Forelimb muscle (tissue), 1 donor: ENCODE data around the gene ERO1B. TPM values are rescaled to one million over a fixed set of nuclear protein-coding genes. Genes with fewer than 3 reads are reported as not detected.

ENCODE experiments used
- DNase-seq: peaks from one replicate; pipeline ENCODE4 v3.0.0-alpha.2; 2013; ENCODE audit warnings: low read depth
- polyA plus RNA-seq: library from polyadenylated mRNA; unstranded; fragments of 120-200 nt; gene quantifications from one replicate; pipeline ENCODE4 v1.2.1, GENCODE V29; 2013; ENCODE audit not compliant: insufficient read length

Gene ERO1B
- polyA plus RNA-seq, 1 donor: 3.0 TPM

DNA sequence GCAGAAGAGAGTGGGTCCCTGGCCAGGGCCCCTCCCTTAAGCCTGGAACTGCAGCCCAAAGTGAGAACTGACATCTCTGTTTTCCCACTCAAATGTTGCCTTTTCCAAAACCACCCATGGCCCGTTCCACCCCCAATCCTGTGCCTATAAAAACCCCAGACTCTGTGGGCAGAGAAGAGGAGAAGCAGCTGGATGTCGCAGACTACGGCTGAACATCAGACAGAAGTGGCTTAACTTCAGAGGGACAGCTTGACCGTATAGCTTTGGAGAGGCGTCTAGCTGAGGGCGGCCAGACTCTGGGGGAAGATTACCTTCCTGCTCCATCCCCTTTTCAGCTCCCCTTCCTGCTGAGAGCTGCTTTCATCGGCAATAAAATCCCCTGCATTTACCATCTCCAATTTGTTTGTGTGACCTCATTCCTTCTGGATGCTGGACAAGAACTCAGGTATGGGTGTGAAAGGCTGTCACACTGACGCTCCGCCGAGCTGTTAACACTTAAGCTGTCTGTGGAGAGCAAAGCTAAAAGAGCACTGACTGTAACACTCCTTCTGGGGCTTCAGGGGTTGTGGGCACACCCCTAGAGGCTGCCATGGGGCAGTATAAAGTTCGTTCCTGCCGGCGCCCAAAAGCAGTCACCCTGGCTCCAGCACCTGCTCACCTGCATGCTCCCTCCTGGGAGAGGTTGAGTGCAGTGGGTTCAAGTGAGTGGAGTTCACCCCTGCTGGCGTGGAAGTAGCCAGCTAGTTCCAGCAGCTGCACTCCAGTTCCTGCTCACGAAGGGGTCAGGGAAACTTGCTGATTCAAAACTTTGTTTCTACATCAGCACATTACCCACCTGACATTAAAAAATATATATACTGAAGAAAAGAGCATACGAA is 19.6 kb upstream of the ERO1B start:
- DNase-seq: no peak

DNA sequence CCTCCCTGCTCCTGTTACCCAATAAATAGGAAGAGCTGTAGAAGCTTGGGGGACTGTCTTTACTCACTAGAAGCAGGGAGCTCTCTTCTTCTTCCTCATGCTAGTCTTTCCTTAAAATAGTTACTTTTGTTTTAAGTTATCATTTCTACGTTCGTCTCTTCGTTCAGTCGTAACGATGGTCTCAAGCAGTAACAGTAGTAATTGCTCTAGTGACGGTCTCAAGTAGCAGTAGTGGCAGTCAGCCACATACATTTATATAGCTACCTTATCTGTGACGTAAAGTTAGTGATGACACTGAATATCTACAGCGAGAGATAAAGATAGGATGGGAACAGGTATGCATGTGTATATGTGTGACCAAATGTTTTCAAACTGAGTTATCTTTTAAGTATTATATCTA is 15.4 kb upstream of the ERO1B start:
- DNase-seq: no peak

DNA sequence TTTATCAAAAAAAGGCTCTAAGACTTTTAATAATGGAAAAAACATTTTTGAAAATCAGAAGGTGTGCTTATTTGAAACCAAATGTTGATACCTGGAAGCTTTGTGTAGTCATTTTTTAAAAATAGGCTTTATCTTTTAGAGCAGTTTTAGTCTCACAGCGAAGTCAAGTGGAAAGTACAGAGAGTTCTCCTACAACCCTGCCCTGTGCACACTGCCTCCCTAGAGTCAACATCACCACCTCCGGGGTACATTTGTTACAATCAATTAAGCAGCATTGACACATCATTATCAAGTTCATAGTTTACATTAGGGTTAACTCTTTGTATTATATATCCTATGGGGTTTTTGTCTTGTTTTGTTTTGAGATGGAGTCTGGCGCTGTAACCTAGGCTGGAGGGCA is 10.7 kb upstream of the ERO1B start:
- no peak for DNase-seq

DNA sequence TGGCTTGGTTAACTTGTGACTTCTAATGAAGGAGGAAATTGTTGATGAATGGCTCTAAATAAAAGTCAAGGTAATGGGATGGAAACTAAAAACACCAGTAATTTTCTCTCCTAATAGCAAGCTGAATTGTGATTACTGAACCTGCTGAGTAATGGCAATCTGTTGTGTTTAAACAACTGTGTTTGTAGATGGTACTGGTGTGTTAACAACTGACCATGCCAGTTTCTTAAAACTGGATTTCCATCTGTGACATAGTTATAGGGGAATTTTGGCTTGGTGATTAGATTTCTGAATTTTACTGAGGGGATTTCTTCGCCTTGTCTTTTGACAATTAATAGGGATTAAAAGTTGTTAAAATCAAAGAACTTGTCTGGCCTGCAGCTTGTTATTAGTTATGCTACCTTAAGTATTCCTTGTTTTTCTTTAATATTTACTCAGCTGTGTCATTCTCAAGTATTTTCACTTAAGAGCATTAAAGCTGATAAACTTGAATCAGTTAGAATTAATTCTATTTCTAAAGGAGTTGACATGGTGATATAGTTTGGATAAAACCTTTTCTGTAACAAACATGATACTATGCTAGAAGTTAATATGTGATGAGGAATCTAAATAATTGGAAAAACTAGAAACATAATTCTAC is 7.9 kb upstream of the ERO1B start:
- DNase-seq: no peak

DNA sequence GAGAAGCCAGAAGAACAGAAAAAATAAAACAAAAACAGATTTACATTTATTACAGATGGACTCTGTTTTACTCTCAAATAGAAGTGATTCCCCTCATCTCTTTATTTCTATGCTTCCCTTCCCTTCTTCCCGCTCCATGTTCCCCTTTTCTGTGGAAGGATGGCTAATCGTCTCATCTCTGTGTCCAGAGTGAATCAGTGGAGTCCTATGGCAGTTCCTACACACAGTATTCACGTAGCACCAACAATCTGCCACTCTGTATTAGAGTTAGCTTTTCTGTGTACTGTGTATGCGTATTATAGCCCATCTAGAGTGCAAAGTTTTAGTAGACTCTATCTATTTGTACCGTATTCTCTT is 6.8 kb upstream of the ERO1B start:
- no peak for DNase-seq

DNA sequence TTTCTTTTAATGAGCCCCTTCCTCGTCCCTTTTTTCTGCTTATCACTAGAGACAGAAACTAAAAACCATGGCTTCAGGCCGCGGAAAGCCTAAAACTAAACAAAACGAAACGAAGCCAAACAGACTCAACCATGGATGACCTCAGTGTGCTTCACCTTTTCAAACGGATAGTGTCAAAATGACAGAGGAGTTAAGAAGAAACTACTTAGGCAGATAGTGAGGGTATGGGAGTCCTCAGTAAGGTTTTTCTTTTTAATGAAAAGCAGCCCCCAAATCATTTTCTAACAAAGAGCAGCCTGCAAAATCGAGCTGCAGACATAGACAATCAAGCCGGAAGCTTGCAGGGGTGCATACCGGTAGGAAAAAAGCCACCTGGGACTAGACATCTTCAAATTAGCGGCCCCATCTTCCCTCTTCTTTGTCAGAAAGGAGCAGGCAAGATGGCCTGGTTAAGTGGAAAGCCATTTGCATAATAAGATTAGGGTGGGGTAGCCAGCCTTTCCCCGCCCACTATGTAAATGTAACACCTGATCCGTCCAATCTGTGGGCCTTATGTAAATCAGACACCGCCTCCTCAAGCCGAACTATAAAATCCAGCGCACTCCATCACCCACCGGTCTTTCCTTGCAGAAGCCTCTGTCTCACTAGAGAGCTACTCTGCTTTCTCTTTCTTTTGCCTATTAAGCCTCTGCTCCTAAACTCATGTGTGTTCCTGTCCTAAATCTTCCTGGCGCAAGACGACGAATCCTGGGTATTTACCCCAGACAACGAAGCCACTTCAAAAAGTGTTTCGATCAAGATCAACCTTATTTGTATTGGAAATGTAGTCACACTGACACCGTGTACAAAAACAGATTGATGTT is 6.2 kb upstream of the ERO1B start:
- no peak for DNase-seq

DNA sequence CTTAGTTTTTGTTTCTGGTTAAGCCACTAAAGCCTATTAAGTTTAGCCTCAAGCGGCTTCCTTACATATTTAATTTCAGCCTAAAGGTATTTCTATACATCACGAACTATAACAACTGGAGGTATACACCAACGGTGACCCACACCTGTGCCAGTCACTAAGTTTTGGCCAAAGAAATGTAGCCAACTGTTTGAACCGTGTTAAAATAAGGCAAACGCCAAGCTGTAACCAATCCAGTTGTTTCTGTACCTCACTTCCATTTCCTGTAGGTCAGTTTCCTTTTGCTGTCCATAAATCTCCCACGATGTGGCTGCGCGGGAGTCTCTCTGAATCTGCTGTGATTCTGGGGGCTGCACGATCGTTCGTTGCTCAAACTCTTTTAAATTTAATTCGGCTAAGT is 5.6 kb upstream of the ERO1B start:
- DNase-seq: no peak

DNA sequence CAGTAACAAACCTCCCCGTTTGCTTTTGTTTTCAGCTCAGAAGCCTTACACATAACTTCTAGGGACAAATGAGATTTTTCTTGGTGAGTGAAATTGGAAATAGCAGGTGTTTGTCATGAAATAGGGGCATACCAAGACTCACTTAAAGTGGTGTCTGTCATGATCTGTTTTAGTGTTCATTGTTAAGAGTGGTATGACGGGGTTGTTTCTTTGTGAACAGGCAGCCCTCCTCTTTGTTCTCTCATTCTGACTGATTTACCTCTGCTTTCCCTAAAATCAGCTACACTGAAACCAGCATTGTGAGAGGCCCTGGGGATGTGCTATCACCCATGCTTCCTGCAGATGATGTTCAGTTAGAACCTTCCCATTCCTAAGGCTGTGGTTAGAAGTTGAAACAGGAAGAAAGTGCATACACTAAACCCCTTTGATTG is 2.5 kb upstream of the ERO1B start:
- DNase-seq: no peak

DNA sequence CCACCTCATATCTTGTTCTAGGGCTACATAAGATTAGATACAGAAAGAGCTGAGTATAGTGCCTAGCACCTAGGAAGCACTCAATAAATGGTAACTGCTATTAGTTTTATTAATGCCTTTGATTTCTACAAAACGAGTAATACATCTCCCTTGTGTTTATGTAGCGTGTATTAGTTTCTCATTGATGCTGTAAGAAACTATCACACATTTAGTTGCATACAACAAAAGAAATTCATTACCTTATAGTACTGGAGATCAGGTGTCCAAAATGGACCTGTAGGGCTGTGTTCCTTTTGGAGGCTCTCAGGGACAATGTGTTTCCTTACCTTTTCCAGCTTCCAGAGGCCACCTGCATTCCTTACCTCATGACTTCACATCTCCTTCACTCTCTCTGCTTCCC is 961 bp upstream of the ERO1B start:
- no peak for DNase-seq

DNA sequence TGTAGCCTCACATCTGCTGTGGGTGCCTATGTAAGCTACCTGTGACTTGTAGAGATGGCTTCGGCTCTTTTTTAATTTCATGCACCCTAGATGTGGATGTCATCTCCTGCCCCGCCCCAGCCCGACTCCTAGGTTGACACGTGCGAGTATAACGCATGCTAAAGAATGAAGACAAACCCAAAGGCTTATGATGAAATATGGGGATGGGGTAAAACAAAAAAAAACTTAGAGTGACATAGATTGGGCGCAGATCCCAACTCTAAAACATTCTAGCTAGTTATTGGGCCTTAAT is 613 bp upstream of the ERO1B start:
- DNase-seq: no peak

DNA sequence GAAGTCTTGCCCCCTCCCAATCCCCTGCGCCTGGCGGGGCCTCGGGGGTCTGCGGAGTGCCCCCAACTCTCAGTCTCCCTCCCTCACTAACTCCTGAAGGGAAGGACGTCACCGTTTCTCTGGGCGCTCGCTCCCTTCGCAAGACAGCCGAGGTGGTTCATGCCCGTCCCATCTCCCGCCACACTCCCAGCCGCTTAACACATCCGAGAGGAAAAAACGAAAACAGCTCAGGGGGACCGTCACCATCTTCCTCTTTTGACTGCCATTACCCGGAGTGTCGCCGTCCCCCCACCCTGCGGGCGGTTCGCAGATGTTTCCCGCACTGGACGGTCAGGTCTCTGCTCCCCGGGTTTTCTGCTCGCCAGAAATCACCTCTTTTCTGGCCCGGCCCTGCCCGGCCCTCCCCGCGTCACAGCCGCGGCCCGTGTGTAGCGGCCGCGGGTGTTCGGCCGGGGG is 532 bp downstream of the ERO1B start:
- DNase-seq: no peak

DNA sequence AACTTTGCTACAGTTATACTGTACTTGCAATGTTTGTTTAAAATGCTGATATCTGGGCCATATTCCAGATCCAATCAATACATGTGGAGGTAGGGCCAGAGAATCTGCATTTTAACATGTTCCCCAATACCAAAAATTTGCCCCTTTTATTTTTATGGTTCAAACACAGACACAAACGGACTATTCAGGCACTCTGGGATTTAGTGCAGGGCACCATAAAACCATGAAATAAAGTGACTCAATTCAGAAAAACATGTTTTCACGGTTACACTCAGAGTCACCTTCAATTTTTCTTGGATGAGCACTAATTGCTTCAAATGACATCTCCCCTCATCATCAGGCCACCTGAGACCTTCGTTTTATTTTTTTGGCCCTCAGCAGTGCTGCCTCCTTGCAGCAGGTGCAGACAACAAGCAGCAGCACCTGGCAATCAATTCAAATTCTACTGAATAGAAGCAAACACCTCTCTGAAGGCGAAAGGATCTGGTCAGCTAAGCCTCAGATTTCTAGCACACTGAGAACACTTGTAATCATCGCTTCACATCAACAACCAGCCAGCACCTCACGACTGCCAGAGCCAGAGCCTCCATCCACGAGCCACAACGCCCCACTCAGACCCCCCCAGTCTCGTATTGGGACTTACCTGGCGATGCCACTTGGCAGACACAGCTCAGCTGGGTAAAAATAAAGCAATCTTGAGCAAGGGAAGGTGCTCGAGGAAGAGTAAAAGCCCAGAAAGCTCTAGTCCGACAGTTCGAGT is 1.1 kb downstream of the ERO1B start:
- DNase-seq: no peak

DNA sequence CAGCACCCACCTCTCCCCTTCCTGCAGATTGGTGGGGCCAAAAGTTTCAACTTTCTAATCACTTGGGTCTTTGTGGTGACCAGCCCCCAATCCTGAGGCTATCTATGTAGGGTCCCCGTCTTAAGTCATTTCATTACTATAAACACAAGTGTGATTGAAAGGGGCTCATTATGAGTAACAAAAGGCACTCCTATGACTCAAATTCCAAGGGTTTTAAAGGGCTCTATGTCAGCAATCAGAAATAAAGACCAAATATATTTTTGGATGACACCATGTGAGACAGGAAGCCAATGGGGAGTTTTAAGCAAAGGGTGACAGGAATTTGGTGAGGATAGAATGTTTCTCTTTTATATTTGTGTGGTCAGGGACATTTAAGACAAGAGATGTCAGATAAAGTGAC is 6.2 kb downstream of the ERO1B start:
- no peak for DNase-seq

DNA sequence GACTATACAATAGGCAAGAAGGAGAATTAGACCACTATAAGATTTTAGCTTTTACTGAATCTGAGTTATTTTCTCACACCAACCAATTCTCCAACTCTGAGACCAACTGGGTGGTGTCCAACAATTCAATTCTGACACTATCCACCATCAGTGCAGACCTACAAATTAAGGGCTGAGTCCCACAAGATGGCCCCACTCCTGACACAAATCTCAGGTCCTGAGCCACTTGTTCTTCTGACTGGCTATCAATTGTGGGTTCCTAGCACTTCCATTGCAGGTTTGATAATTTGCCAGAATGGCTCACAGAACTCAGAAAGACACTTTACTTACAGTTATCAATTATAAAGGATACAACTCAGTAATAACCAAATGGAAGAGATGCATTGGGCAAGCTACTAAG is 6.7 kb downstream of the ERO1B start:
- no peak for DNase-seq

DNA sequence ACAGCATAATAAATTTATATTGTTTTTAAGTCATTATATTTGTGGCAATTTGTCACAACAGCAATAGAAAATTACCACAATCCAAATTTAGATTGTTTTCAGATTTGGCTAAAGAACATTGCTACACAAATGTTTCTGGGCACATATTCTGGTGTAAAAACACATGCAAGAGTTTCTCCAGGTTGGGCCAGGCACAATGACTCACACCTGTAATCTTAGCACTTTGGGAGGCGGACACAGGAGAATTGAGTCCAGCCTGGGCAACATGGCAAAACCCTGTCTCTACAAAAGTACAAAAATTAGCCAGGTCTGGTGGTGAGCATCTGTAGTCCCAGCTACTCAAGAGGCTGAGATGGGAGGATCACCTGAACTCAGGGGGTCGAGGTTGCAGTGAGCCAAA is 8.4 kb downstream of the ERO1B start:
- no peak for DNase-seq

DNA sequence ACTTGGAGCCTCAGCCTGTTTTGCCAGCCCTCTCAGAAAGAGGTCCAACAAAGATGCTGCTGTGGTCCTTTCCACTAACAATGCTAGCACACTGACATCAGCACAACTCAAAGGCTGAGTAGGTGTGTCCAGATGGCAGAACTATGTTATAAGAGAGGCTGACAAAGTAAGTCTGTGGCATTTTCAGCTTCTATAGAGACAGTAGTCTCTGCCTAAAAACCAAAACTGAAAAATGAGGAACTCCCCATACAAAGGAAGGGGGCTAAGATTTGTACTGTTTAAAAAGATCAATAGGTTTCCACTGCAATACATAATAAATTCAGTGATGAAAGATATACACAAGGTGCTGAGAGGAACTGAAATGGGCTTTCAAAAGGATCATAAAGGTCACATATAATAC is 12.3 kb downstream of the ERO1B start:
- no peak for DNase-seq

DNA sequence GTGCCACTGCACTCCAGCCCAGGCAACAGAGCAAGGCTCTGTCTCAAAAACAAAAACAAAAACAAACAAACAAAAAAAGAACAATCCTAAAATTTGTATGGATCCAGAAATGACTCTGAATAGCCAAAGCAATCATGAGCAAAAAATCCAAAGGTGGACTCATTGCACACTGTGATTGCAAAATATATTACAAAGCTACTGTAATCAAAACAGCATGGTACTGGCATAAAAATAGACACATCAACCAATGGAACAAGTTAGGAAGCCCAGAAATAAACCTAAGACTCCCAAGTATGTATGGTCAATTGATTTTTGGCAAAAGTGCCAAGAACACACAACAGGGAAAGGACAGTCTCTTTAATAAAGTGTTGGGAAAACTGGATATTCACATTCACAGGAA is 19.9 kb downstream of the ERO1B start:
- no peak for DNase-seq

DNA sequence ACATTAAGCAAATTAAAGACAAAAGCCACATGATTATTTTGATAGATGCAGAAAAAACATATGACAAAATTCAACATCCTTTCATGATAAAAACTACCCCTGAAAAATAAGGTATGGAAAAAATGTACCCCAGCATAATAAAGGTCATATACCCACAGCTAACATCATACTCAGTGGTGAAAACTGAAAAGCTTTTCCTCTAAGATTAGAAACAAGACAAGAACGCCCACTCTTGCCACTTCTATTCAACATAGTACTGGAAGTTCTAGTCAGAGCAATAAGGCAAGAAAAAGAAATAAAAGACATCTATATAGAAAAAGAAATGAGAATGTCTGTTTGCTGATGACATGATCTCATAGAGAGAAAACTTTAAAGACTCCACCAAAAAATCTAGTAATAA is 20.7 kb downstream of the ERO1B start:
- DNase-seq: no peak

DNA sequence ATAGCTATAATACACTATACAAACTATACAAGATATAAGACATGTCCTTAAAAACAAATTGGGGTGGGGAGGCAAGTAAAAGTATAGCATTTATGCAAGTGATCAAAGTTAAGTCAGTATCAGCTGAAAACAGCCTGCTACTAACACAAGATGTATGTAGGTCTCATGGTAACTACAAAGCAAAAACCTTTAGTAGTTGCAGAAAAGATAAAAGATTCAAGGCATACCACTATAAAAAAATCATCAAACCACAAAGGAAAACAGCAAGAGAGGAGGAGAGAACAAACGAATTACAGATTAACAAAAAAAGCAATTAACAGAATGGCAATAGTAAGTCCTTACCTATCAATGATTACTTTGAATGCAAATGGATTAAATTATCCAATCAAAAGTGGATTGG is 22.7 kb downstream of the ERO1B start:
- no peak for DNase-seq

DNA sequence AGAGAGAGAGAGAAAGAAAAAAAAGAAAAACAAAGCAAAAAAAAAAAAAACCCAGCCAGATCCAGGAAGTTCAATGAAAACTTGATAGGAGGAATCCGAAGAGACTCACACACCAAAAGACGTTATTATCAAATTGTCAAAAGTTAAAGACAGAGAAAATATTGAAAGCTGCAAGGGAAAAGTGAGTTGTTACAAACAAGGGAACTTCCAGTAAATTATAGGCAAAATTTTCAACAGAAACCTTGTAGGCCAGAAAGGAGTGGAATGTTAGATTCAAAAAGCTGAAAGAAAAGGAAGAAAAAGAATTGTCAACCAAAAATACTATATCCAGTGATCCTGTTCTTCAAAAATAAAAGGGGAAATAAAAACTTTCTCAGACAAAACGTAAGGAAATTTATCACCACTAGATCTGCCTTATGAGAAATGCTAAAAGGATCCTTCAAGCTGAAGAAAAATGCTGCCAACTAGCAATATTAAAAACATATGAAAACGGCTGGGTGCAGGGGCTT is 23.6 kb downstream of the ERO1B start:
- DNase-seq: no peak

DNA sequence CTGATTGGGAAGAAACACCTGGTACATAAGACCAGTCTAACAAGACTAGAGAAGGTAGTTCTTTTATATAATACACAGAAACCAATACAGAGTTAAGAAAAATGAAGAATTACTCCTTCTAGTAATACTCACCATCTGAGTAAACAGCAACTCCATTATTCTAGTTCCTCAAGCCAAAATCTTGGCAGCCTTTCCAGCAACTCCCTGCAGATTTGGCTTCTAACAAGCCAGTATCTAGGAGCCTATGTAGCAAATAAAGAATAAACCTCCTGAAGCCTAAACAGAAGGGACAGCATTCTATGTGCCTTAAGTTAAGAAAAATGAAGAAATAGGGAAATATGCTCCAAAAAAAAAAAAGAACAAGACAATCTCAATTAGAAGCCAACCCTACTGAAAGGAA is 24.5 kb downstream of the ERO1B start:
- no peak for DNase-seq
